HepG2 (cell line): ENCODE measurements around the gene GDE1. TPM values are rescaled to one million over a fixed set of nuclear protein-coding genes. Genes with fewer than 3 reads are reported as not detected.

Experiments
- ATAC-seq: fragments of 200-7000 bp; cut with Tn5 transposase; 3 replicates; pipeline ENCODE4 v1.9.1; 2020; ENCODE audit warnings: mild to moderate bottlenecking, moderate library complexity
- BruUV-seq: library from RNA; stranded (reverse); fragments of 400-500 nt; replicated peaks from 2 replicates; lab custom pipeline; 2021; lab: Mats Ljungman, UMichigan
- CTCF ChIA-PET: fragments of 300-600 bp; formaldehyde crosslinking; extraction: SDS; loops from one replicate; lab custom pipeline; 2021; ENCODE audit warnings: low total read pairs, inconsistent platforms, low intra/inter-chr PET ratio; lab: Yijun Ruan, JAX
- POLR2A ChIA-PET: fragments of 350-600 bp; sonication (Branson Sonifier 250); formaldehyde crosslinking; loops from one replicate; lab custom pipeline; 2020; ENCODE audit warnings: antibody characterized with exemption, inconsistent platforms; lab: Yijun Ruan, JAX
- DNase-seq: peaks from one replicate; pipeline ENCODE4 v3.0.0-alpha.2; 2015; ENCODE audit warnings: low spot score
- FAIRE-seq: peaks from 3 replicates; lab custom pipeline; 2011; peaks lifted over from hg19 to GRCh38; lab: Jason Lieb, UNC
- H2AFZ ChIP-seq: one replicate; pipeline ENCODE4 v1.6.1; 2011; ENCODE audit warnings: low read length, inconsistent platforms
- H3K27ac ChIP-seq: fragments of 300-600 bp; 3 replicates; pipeline ENCODE4 v1.8.0; 2011; ENCODE audit warnings: mixed run types, mild to moderate bottlenecking, mixed read lengths, low read length, inconsistent platforms; ENCODE audit not compliant: insufficient read depth; ENCODE audit errors: extremely low read length
- H3K27me3 ChIP-seq, 2 experiments: fragments of 200-600 bp in 1 of 2; 2 replicates in 1 of 2; 3 replicates in 1 of 2; pipeline versions ENCODE4 v1.6.0 to v1.8.0; 2011; ENCODE audit warnings: low read length in 2 of 2, mild to moderate bottlenecking in 2 of 2, moderate library complexity in 2 of 2, inconsistent platforms in 1 of 2; ENCODE audit not compliant: insufficient read depth in 2 of 2, control insufficient read depth in 1 of 2
- H3K36me3 ChIP-seq, 2 experiments: fragments of 200-600 bp in 1 of 2; replicated peaks in 1 of 2; 2 replicates in 1 of 2; 3 replicates in 1 of 2; pipeline versions ENCODE4 v1.5.1 to v1.8.0; 2011; ENCODE audit warnings: low read length in 2 of 2, inconsistent platforms in 1 of 2; ENCODE audit not compliant: insufficient read depth in 2 of 2, control insufficient read depth in 1 of 2
- H3K4me1 ChIP-seq: 2 replicates; pipeline ENCODE4 v1.5.1; 2012; ENCODE audit warnings: low read length, inconsistent platforms; ENCODE audit not compliant: insufficient read depth
- H3K4me2 ChIP-seq: 2 replicates; pipeline ENCODE4 v1.6.0; 2011; ENCODE audit warnings: low read depth, low read length, inconsistent platforms
- H3K4me3 ChIP-seq, 3 experiments: fragments of 200-600 bp in 1 of 3; sonication (generic), shearing (Covaris generic) in 1 of 3; replicated peaks in 1 of 3; 2 replicates each; pipeline ENCODE4 v1.5.1; 2011 to 2016; ENCODE audit warnings: low read length in 3 of 3, inconsistent platforms in 2 of 3, low read depth in 2 of 3, mild to moderate bottlenecking in 2 of 3, control low read depth in 1 of 3, mixed read lengths in 1 of 3; ENCODE audit not compliant: insufficient read depth in 1 of 3
- H3K79me2 ChIP-seq: one replicate; pipeline ENCODE4 v1.6.1; 2011; ENCODE audit warnings: low read length, inconsistent platforms; ENCODE audit not compliant: insufficient read depth
- H3K9ac ChIP-seq: 2 replicates; pipeline ENCODE4 v1.6.0; 2011; ENCODE audit warnings: mild to moderate bottlenecking, low read depth, low read length, inconsistent platforms; ENCODE audit not compliant: insufficient read depth
- H3K9me3 ChIP-seq: 2 replicates; pipeline ENCODE4 v1.5.1; 2012; ENCODE audit warnings: mild to moderate bottlenecking, low read length
- H4K20me1 ChIP-seq: 2 replicates; pipeline ENCODE4 v1.6.0; 2011; ENCODE audit warnings: inconsistent platforms, mild to moderate bottlenecking, low read length, moderate library complexity; ENCODE audit not compliant: insufficient read depth
- NFAT5 ChIP-seq: sonication (generic); formaldehyde crosslinking; IDR thresholded peaks from 2 replicates; pipeline ENCODE4 v1.4.0; 2020; ENCODE audit warnings: missing genetic modification reagents
- NR2F1 ChIP-seq, 2 experiments: fragments of 450-650 bp in 1 of 2; formaldehyde crosslinking in 1 of 2; IDR thresholded peaks; 2 replicates each; pipeline versions ENCODE4 v1.5.0 to v1.6.1; 2016 to 2020; ENCODE audit warnings: mild to moderate bottlenecking in 1 of 2, missing compliant biosample characterization in 1 of 2, missing genetic modification reagents in 1 of 2, moderate library complexity in 1 of 2
- RFX5 ChIP-seq: IDR thresholded peaks from 2 replicates; pipeline ENCODE4 v1.6.1; 2011; ENCODE audit warnings: low read depth, low read length, improper control_type of control experiment
- ZFP36 ChIP-seq: fragments of 150-350 bp; IDR thresholded peaks from 2 replicates; pipeline ENCODE4 v1.6.1; 2018; ENCODE audit warnings: borderline replicate concordance, low read length, low read depth; ENCODE audit not compliant: partially characterized antibody
- ZNF253 ChIP-seq: sonication (generic); formaldehyde crosslinking; IDR thresholded peaks from 2 replicates; pipeline ENCODE4 v1.8.0; 2022; ENCODE audit warnings: mild to moderate bottlenecking, missing genetic modification reagents, borderline replicate concordance
- ZSCAN5A ChIP-seq: sonication (generic); formaldehyde crosslinking; IDR thresholded peaks from 2 replicates; pipeline ENCODE4 v1.8.0; 2022; ENCODE audit warnings: mild to moderate bottlenecking, missing genetic modification reagents, borderline replicate concordance
- WGBS: methylation state at CpG from one replicate; pipeline ENCODE4 v1.1.6; 2017; ENCODE audit warnings: low lambda C conversion rate; 5-methylcytosine and 5-hydroxymethylcytosine counted together
- in situ Hi-C: cut with HindIII; loops from 2 replicates; pipeline ENCODE4 v1.10.0; 2017; ENCODE audit warnings: low pct_unique_long_range_greater_than_20kb; ENCODE audit not compliant: extremely low pct_ligation_motif_present
- intact Hi-C: fragments of 100-400 bp; cut with micrococcal nuclease; formaldehyde crosslinking; loops from one replicate; pipeline ENCODE4 v1.10.0; 2022; ENCODE audit not compliant: unreplicated experiment
- polyA plus RNA-seq, 8 experiments: library from polyadenylated mRNA; depleted of rRNA in 3 of 8; stranded (reverse) in 7 of 8; unstranded in 1 of 8; fragments of >200 nt; fragmentation: Illumina TruSeq in 4 of 8; extraction: Trizol in 4 of 8; gene quantifications; 2 replicates each; pipeline versions ENCODE4 v1.2.1 to v1.2.3, GENCODE V29; 2011 to 2016; ENCODE audit warnings: low read depth in 4 of 8, missing spikeins in 1 of 8, mixed read lengths in 1 of 8; ENCODE audit not compliant: insufficient read depth in 1 of 8
- total RNA-seq, 5 experiments: library from RNA; depleted of rRNA; stranded (reverse); fragments of >200 nt; fragmentation: Illumina TruSeq; extraction: Trizol; gene quantifications; 2 replicates each; pipeline ENCODE4 v1.2.3, GENCODE V29; 2016; ENCODE audit warnings: low read depth in 1 of 5

GDE1 gene
- total and polyA plus RNA-seq, 2 of the 13 experiments (the other 11 are each of a cell fraction or from before 2014, with no cell fraction given): 35.9 to 59.0 TPM

DNA sequence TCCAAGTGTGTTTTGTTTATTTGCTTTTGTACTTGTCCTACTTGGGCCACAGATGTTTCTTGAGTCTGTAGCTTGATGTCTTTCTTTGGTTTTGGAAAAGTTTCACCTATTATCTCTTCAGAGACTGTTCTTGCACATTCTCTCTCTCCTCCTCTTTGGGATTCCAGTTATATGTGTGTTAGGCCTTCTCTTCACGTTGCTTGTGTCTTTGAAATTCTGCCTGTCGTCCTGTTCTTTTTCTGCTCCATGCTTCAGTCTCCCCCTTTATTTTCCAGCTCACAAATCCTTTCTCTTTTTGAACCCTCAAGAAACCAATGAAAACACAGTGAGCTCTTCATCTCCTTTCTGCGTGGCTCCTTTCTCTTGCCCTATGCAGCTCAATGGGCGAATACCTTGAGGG, 41.5 kb upstream of the GDE1 start:
- no peaks in the 10 kb centered on the region for H3K79me2 ChIP-seq
- H3K4me2 ChIP-seq: no peak overlapping the region
- no peak overlapping the region for H3K9ac ChIP-seq
- H3K4me1 ChIP-seq: no peaks in the 10 kb centered on the region
- ATAC-seq (no peak), FAIRE-seq (no peak), DNase-seq (no peak)
- ChIA-PET CTCF (no interaction called here), POLR2A (no interaction called here)
- no peaks in the 10 kb centered on the region for H3K36me3 ChIP-seq
- H3K4me3 ChIP-seq: no peak overlapping the region
- no peak overlapping the region for H2AFZ ChIP-seq
- no peak overlapping the region for H3K27ac ChIP-seq
- H4K20me1 ChIP-seq: no peaks in the 10 kb centered on the region
- in situ Hi-C loops (no loop called here), intact Hi-C loops (no loop called here)
- TF ChIP-seq NR2F1 (CRISPR knock-in tag; IDR thresholded peaks at IDR 0.05) (no peak), RFX5 (no peak), ZSCAN5A (CRISPR knock-in tag) (no peak), ZNF253 (no peak), ZFP36 (no peak)
- H3K27me3 ChIP-seq: no peaks in the 10 kb centered on the region
- BruUV-seq: no TSS peak
- peaks cover 9% of the 10 kb centered on the region for H3K9me3 ChIP-seq
- WGBS: 72% methylated on average over 4 of the region's 4 CpGs

- no TSS peak for BruUV-seq
- ChIA-PET POLR2A (no interaction called here), CTCF (interaction anchor here (1.1 to 2.4 kb wide), 3 partner anchors 41 to 325 kb away, joined by 3 to 30 read pairs (median 5); partner anchors contain the start of gene GPRC5B)
- H3K9me3 ChIP-seq: peaks cover 9% of the 10 kb centered on the region
- no peak overlapping the region for H3K27ac ChIP-seq
- no peaks in the 10 kb centered on the region for H4K20me1 ChIP-seq
- peaks cover 6% of the 10 kb centered on the region for H3K4me1 ChIP-seq
- H2AFZ ChIP-seq: no peak overlapping the region
- no peaks in the 10 kb centered on the region for H3K36me3 ChIP-seq
- in situ Hi-C loops (no loop called here), intact Hi-C loops (no loop called here)
- no peak overlapping the region for H3K4me2 ChIP-seq
- no peak for ATAC-seq
- H3K27me3 ChIP-seq: no peaks in the 10 kb centered on the region
- no peak overlapping the region for H3K4me3 ChIP-seq
- DNase-seq: no peak
- H3K9ac ChIP-seq: no peak overlapping the region
- WGBS: 44% methylated on average over 4 of the region's 4 CpGs
- H3K79me2 ChIP-seq: no peaks in the 10 kb centered on the region
- no peak for FAIRE-seq
- TF ChIP-seq NFAT5 (CRISPR knock-in tag): no peak
These were observed 38.2 kb upstream of the GDE1 start for GRCh38 chr16:19560078-19560477.
